Stimulated activated effector memory CD8-positive, alpha-beta T cell treated with anti-CD3 and anti-CD28 coated beads, Interleukin-12 subunit alpha, Interleukin-12 subunit beta, amount 100 ng/mL, for 72 hours (primary cell): Measurements from ENCODE around the gene STARD3.
A peak's percentile ranks its signal among the peaks of the same experiment; 100 is the strongest.

ENCODE experiments used
- ATAC-seq: fragments of 150-1000 bp; cut with Tn5 transposase; 2 replicates; pipeline ENCODE4 v1.10.0; 2021
- DNase-seq, 2 donors: peaks; one replicate each; pipeline ENCODE4 v3.0.0; 2021 to 2022; ENCODE audit warnings: low spot score in 2 of 2
- H3K27ac Mint-ChIP-seq: one replicate; pipeline ENCODE4 v1.8.0; 2022; ENCODE audit warnings: mild to moderate bottlenecking, mixed read lengths
- H3K36me3 Mint-ChIP-seq: one replicate; pipeline ENCODE4 v1.8.0; 2022; ENCODE audit warnings: mild to moderate bottlenecking, mixed read lengths
- H3K4me1 Mint-ChIP-seq: one replicate; pipeline ENCODE4 v1.8.0; 2022; ENCODE audit warnings: mixed read lengths
- H3K4me3 Mint-ChIP-seq: one replicate; pipeline ENCODE4 v1.8.0; 2022; ENCODE audit warnings: mild to moderate bottlenecking, mixed read lengths
- H3K9me3 Mint-ChIP-seq: one replicate; pipeline ENCODE4 v1.8.0; 2022; ENCODE audit warnings: mixed read lengths

The STARD3 gene

DNA sequence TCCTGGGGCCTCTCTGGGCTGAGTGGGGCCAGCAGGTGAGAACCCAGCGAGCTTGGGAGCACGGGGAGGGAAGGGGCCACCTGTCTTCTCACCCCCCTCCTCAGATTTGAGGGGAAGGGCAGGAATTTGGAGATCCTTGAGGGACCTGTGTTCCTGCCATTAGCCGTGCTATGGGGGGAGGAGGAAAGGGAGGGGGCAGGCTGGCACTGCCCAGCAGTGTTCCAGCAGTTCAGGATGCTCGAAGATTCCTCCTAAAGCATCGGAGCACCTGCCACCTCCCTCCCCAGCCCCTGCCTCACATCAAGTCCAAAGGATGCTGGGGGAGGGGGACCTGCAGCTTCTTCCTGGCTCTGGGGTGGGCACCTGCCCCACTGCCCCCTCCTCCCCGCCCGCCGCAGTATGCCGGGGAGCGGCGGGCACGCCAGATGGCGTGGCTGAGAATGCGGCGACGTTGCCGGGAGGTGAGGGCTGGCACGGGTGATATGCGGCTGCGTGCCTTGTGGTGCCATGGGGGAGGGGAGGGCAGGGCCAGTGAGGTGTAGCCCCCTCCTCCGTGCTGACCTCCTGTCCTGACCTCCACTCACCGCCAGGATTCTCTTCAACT lies 24.6 kb upstream of the STARD3 start:
- no peak overlapping the region for H3K4me3 Mint-ChIP-seq
- no peaks in the 10 kb centered on the region for H3K4me1 Mint-ChIP-seq
- H3K27ac Mint-ChIP-seq, result no peak overlapping the region
- ATAC-seq (no peak), DNase-seq (no peak)
- no peaks in the 10 kb centered on the region for H3K36me3 Mint-ChIP-seq
- no peaks in the 10 kb centered on the region for H3K9me3 Mint-ChIP-seq

DNA sequence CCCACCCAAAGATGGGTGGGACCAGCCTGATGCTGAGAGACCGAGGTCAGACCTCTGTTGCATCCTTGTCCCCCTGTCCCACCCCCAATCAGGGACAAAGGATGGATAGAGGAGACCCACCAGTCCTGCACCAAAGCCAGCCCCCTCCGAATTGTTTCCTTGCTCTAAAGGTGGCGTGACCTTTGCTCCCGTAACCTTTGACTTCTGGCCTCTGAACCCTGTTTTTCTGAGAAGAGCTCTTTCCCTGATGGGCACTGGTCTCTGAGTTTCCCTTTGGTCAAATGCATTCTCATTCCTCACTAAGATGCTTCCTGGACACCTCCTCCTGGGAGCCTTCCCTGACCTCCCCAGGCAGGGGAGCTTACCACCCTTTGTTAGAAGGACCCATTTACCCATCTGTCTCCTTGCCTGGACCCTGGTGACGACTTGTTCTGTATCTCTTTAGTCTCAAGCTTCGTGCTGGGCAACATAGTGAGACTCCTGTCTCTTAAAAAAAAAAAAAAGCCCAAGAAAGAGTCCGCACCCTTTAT lies 23.9 kb upstream of the STARD3 start:
- no peaks in the 10 kb centered on the region for H3K4me1 Mint-ChIP-seq
- H3K36me3 Mint-ChIP-seq, result no peaks in the 10 kb centered on the region
- ATAC-seq (no peak), DNase-seq (no peak)
- no peak overlapping the region for H3K4me3 Mint-ChIP-seq
- H3K27ac Mint-ChIP-seq, result no peak overlapping the region
- H3K9me3 Mint-ChIP-seq, result no peaks in the 10 kb centered on the region

DNA sequence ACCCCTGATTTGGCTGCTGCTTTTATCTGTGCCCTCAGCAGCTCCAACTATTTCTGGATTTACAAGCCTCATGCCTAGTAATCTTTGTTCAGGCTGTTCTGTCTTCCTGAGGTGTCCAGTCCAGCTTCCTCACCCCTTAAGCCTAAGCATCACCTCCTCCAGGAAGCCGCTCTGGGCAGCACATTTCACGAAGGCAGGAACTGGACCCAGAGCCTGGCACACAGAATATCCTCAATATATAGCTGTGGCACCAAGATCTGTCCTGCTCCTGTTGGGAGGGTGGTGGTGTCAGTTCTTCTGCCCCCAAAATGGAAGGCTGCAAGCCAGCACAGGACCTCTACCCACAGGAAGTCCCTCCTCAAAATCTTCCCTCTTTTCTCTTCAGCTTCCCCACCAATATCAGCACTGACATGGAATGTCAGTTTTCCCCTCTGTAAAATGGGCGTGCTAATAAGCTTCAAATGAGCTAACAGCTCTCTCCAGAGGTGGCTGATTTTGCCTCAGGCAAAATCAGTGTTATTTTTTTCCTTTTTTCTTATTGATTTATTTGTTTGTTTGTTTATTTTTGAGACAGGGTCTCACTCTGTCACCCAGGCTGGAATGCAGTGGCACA lies 22.3 kb upstream of the STARD3 start:
- H3K4me3 Mint-ChIP-seq, result no peak overlapping the region
- H3K27ac Mint-ChIP-seq, result no peak overlapping the region
- H3K4me1 Mint-ChIP-seq, result peaks cover 6% of the 10 kb centered on the region
- ATAC-seq (no peak), DNase-seq (no peak)
- H3K36me3 Mint-ChIP-seq, result no peaks in the 10 kb centered on the region
- no peaks in the 10 kb centered on the region for H3K9me3 Mint-ChIP-seq

GRCh38 chr17:39615434-39615833 lies 21.5 kb upstream of the STARD3 start:
- H3K27ac Mint-ChIP-seq, result no peak overlapping the region
- no peak for DNase-seq
- no peak for ATAC-seq
- H3K4me1 Mint-ChIP-seq, result peaks cover 6% of the 10 kb centered on the region
- H3K4me3 Mint-ChIP-seq, result no peak overlapping the region
- H3K9me3 Mint-ChIP-seq, result no peaks in the 10 kb centered on the region
- H3K36me3 Mint-ChIP-seq, result no peaks in the 10 kb centered on the region

- Mint-ChIP-seq H3K27ac (no peak overlapping the region), H3K9me3 (no peaks in the 10 kb centered on the region), H3K36me3 (no peaks in the 10 kb centered on the region), H3K4me3 (peak overlapping the region; percentile 73), H3K4me1 (peaks cover 16% of the 10 kb centered on the region)
- ATAC-seq, result no peak
- DNase-seq, result no peak
Observed at GRCh38 chr17:39617100-39617445, 19.9 kb upstream of the STARD3 start.

GRCh38 chr17:39617446-39618245 lies 19.3 kb upstream of the STARD3 start:
- DNase-seq (peak in 1 of 2 donors; percentile 34), ATAC-seq (no peak)
- Mint-ChIP-seq H3K9me3 (no peaks in the 10 kb centered on the region), H3K4me1 (peaks cover 22% of the 10 kb centered on the region), H3K27ac (no peak overlapping the region), H3K4me3 (peak overlapping the region; percentile 73), H3K36me3 (no peaks in the 10 kb centered on the region)

DNA sequence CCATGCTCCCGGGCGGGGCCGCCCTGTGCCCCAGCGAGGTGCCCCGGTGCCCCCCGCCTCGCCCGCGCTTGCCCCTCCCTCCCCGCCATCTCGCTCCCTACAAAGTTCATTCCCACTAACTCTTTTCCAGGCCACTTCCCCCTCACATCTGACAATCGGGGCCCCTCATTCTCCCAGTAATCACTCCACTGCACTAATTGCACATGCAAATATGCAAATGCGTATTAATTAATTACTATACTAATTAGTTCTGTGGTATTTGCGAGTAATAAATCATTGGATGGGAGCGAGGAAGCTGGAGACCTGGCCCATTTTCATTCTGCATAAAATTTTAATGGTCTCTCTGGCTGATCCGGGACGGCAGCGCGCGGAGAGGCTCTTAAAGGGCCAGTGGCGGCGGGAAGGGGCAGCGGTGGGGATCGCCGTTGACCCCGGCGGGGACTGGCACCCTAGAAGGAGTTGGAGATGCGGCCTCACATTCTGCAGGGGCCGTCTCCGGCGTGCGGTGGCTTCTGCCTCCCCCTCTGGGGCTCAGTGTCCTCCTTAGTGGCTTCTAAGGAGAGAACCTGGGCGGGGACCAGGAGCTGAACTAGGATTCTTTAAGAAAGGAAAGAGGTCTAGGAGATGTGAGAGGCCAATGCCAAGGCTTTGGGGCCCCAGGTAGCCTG lies 18.6 kb upstream of the STARD3 start:
- Mint-ChIP-seq H3K36me3 (no peaks in the 10 kb centered on the region), H3K9me3 (no peaks in the 10 kb centered on the region), H3K4me1 (peaks cover 29% of the 10 kb centered on the region), H3K27ac (no peak overlapping the region), H3K4me3 (peak overlapping the region; percentile 73)
- no peak for ATAC-seq
- DNase-seq, result no peak

DNA sequence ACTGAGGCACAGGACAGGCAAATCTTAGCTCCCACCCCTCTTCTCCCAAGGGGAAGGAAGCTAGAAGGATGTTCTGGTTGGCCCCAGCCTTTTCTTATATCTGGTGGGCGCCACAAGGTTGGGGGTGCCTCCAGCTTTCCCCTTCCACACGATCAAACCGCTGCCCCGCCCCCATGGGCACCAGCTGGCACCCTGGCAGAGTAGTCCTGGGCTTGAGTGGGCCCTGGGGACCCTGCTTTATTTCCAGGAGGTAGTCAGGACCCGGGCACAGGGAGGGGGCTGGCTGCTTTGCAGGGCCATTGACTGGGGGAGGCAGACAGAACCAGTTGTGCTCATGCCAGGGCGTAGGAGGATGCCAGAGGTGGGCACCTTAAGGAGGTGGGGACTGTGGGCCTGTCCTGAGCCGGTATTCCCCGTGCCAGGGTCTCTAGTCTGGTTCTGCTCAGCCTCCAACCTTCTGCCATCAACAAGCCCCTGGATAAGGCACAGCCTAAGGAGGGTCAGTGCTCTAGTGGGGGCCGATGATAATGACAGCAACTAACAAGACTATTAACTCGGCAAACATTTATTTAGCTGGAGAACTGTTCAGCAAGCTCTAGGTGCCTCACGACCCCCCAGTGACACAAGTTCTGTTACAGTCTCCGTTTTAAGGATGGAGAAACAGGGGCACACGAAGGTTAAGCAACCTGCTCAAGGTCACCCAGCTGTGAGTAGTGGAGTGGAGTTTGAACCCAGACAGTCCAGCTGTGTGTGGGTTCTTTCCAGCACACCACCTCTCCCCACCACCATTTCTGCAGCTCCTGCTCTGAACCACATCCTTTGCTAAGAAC lies 17.8 kb upstream of the STARD3 start:
- Mint-ChIP-seq H3K4me3 (no peak overlapping the region), H3K36me3 (no peaks in the 10 kb centered on the region), H3K9me3 (no peaks in the 10 kb centered on the region), H3K27ac (no peak overlapping the region), H3K4me1 (peaks cover 32% of the 10 kb centered on the region)
- ATAC-seq (no peak), DNase-seq (no peak)

- DNase-seq (no peak), ATAC-seq (no peak)
- Mint-ChIP-seq H3K36me3 (peaks cover 3% of the 10 kb centered on the region), H3K4me3 (no peak overlapping the region), H3K4me1 (peaks cover 32% of the 10 kb centered on the region), H3K9me3 (no peaks in the 10 kb centered on the region), H3K27ac (no peak overlapping the region)
Observed at GRCh38 chr17:39619786-39620101, 17.2 kb upstream of the STARD3 start.

DNA sequence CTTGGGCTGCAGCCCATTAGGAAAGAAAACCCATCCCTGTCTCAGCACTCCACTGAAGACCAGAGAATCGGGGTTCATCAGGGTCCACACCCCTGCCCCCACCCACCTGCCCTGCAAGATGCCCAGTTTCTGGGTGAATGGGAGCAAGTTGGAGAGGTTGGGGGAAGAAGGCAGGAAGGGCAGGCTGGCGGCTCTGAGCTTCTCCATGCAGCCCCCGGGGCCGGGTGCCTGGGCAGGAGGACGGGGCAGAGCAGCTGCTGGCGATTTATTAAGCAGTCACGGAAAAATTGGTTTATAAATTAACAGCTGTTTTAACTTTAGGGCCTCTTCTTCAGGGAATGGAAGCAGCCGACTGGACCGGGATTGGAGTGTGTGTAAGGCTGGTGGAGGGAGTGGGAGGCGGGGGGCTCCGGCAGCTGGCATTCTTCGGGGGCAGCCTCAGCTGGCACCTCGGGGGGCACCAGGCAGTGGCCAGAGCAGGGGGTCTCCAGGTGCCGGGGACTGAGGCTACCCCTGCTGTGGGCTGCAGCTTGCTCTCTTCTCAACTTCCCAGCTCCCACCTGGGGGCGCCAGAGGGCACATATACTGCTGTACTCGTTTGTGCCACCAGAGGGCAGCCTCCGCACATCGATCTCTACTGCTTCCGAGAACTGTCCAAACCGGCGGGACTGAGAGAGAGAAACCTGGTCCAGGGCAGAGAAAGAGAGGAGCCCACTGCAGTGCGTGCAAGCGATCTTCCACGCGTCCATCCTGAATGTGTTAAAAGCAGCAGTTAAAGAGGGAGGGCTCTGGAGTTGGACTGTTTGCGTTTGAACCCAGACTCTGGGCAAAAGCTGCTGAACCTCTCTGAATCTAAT lies 15.2 kb upstream of the STARD3 start:
- peak overlapping the region; percentile 99 for H3K27ac Mint-ChIP-seq

DNA sequence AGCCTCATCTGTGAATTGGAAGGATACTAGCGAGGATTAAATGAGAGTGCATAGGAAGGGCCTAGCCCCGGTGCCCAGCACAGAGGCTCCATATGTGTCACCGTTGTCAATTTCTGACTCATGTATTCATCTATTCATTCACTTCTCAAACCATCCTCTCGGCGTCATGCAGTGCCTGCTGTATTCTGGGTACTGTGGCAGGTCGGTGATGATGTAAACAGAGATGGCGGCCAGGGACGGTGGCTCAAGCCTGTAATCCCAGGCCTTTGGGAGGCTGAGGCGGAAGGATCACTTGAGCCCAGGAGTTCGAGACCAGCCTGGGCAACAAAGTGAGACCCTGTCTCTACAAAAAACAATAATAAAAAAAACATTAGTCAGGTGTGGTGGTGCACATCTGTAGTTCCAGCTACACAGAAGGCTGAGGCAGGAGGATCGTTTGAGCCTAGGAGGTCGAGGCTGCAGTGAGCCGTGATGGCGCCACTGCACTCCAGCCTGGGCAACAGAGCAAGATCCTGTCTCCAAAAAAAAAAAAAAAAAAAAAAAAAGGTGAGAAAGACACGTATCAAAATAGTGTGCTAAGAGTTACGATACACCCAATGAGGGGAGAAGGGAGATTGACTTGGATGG lies 14.5 kb upstream of the STARD3 start:
- Mint-ChIP-seq H3K4me3 (peak overlapping the region; percentile 83), H3K9me3 (no peaks in the 10 kb centered on the region), H3K4me1 (peaks cover 41% of the 10 kb centered on the region), H3K36me3 (peaks cover 10% of the 10 kb centered on the region), H3K27ac (peak overlapping the region; percentile 99)
- DNase-seq (peak; percentile 41 to 86), ATAC-seq (peak; percentile 98)

More for the DNA sequence above, 15.2 kb upstream of the STARD3 start:
- peaks cover 10% of the 10 kb centered on the region for H3K36me3 Mint-ChIP-seq
- peak; percentile 64 for ATAC-seq
- H3K4me3 Mint-ChIP-seq, result peak overlapping the region; percentile 83
- H3K4me1 Mint-ChIP-seq, result peaks cover 41% of the 10 kb centered on the region
- H3K9me3 Mint-ChIP-seq, result no peaks in the 10 kb centered on the region
- peak; percentile 96 to 99 for DNase-seq

DNA sequence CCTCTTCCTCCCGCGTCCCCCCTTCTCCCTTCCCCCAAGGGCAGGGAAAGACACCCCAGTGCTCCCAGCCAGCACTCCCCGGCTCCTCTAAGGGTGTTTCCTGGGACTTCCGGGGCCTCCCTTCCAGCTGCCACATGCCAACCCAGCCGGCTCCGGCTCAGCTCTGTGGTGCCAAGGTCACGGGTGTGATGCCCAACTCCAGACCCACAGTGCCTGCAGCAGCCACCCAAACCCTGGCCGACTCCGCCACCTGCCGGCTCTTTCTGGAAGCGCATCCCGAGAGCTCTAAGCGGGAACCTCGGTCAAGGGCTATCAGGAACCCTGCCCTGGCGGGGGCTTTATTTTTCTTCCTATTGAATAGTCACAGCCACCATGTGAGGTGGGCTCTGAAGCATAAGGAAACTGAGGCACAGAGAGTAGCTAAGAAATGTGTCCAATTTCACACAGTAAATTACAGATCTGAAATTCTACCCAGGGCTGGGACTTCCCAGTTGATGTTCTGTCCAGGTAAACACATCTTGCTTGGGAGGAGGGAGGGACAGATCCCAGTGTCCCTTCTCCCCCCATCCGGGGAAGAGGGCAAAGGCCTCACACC lies 13.5 kb upstream of the STARD3 start:
- Mint-ChIP-seq H3K4me1 (peaks cover 37% of the 10 kb centered on the region), H3K4me3 (peak overlapping the region; percentile 83), H3K36me3 (peaks cover 10% of the 10 kb centered on the region), H3K27ac (peak overlapping the region; percentile 82), H3K9me3 (no peaks in the 10 kb centered on the region)
- peak; percentile 93 to 98 for DNase-seq
- ATAC-seq, result peak; percentile 44

GRCh38 chr17:39624313-39624712 lies 12.6 kb upstream of the STARD3 start:
- H3K4me3 Mint-ChIP-seq, result no peak overlapping the region
- DNase-seq (no peak), ATAC-seq (no peak)
- H3K36me3 Mint-ChIP-seq, result peaks cover 10% of the 10 kb centered on the region
- no peak overlapping the region for H3K27ac Mint-ChIP-seq
- no peaks in the 10 kb centered on the region for H3K9me3 Mint-ChIP-seq
- H3K4me1 Mint-ChIP-seq, result peaks cover 35% of the 10 kb centered on the region
